Retinal pigment epithelial cell (primary cell): ENCODE measurements around the gene KLHL36.

Experiments used
- DNase-seq: peaks from one replicate; pipeline ENCODE4 v3.0.0-alpha.2; 2010; ENCODE audit warnings: low read depth
- H3K4me3 ChIP-seq: 2 replicates; pipeline ENCODE4 v1.5.1; 2011; ENCODE audit warnings: mild to moderate bottlenecking, low read length, control low read depth, moderate library complexity
- CTCF ChIP-seq: conservative IDR thresholded peaks from 2 replicates; pipeline ENCODE4 v1.5.1; 2011; ENCODE audit warnings: low read depth, low read length, control low read depth, inconsistent platforms

KLHL36 gene

GRCh38 chr16:84710686-84711085 is 62.4 kb downstream of the KLHL36 start:
- H3K4me3 ChIP-seq: no peak overlapping the region
- no peak for TF ChIP-seq CTCF
- no peak for DNase-seq
